Stimulated activated CD8-positive, alpha-beta memory T cell treated with anti-CD3 and anti-CD28 coated beads, Interleukin-12 subunit alpha, Interleukin-12 subunit beta, amount 100 ng/mL, for 1 hour (primary cell): ENCODE results near the gene SEH1L.

Experiments
- DNase-seq: peaks from one replicate; pipeline ENCODE4 v3.0.0-alpha.2; 2020; ENCODE audit warnings: low read depth

SEH1L gene

GRCh38 chr18:13036622-13037320, 89.0 kb downstream of the SEH1L start:
- DNase-seq, result no peak
